ENCODE data around the gene RHBDF1. TPM values are rescaled to one million over a fixed set of nuclear protein-coding genes. Genes with fewer than 3 reads are reported as not detected.

Gene RHBDF1
- polyA plus RNA-seq, 1 donor: 18.3 TPM

DNA sequence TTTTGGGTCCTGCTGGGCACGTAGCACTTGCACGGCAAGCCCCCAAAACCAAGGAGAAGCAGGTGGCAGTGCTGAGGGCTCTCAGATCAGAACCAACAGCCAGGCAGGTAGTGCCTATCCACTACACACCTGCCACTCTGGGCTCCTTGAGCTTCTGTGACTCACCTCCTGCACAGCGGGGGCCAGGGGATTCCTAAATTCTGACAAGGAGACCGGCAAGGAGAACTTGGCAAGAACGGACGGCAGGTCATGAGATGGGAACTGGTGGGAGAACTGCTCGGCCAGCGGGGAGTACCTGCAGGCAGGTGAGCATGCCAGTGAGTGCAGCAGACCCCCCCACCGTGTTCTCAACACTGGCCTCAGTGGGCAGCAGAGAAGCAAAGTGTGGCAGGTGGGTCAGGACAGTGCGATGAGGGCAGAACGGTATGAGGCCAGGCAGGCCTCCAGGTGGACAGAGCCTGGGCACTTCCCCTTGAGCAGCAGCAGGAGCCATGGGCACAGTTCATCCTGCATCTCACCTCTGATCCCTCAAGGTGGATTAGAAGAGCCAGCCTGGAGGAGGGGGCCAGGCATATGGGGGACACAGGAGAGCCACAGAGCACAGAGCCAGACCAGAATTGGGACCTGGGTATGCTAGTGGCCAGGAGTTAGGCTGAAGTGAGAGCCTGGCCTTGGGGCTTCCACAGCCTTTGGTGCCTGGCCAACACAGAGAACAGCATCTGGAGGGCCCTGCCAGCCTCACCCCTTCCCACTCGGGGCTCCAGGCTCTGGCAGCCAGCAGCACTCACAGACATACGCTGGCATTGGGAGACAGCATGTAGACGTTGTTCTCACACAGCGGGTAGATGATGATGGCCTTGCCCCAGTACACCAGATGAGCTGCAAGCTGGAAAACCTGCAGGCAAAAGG is 20.3 kb upstream of the RHBDF1 start:
- Histone ChIP-seq H3K4me1 (ENCODE audit: control insufficient read depth, insufficient read depth, low read length) (no peaks in the 10 kb centered on the region), H3K9me3 (ENCODE audit: control insufficient read depth, low read depth, low read length) (no peaks in the 10 kb centered on the region), H3K36me3 (ENCODE audit: control insufficient read depth, insufficient read depth, low read length) (peaks cover 37% of the 10 kb centered on the region), H3K27me3 (ENCODE audit: control insufficient read depth, insufficient read depth, low read length) (no peaks in the 10 kb centered on the region), H3K27ac (ENCODE audit: low read length) (no peak overlapping the region), H3K4me3 (ENCODE audit: low read length) (no peak overlapping the region)
- no CpG with 5 or more reads among the region's 15 CpGs for WGBS (ENCODE audit: insufficient coverage, low lambda C conversion rate)
- DNase-seq: no peak

DNA sequence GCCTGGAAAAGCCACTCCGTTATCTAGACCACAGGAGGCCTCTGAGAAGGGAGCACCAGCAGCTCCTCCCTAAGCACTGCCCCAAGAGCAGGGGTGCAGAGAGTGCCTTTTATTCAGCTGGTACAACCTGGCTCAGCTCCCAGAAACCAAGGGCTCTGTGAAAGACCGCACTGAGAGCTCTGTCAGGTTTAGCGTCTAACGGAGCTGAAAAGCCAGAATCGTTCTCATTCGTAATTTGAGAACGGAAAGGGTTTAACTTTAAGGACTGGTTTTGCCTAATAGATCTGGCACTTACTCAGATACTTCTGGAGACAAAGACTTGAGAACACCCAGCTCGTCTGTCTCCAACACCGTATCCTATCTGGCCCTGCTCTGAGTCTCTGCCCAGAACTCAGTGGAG is 19.1 kb upstream of the RHBDF1 start:
- H3K9me3 ChIP-seq (ENCODE audit: control insufficient read depth, low read depth, low read length): no peaks in the 10 kb centered on the region
- no CpG with 5 or more reads among the region's 9 CpGs for WGBS (ENCODE audit: insufficient coverage, low lambda C conversion rate)
- no peak overlapping the region for H3K27ac ChIP-seq (ENCODE audit: low read length)
- no peaks in the 10 kb centered on the region for H3K27me3 ChIP-seq (ENCODE audit: control insufficient read depth, insufficient read depth, low read length)
- H3K4me1 ChIP-seq (ENCODE audit: control insufficient read depth, insufficient read depth, low read length): no peaks in the 10 kb centered on the region
- no peak overlapping the region for H3K4me3 ChIP-seq (ENCODE audit: low read length)
- peaks cover 41% of the 10 kb centered on the region for H3K36me3 ChIP-seq (ENCODE audit: control insufficient read depth, insufficient read depth, low read length)
- no peak for DNase-seq

DNA sequence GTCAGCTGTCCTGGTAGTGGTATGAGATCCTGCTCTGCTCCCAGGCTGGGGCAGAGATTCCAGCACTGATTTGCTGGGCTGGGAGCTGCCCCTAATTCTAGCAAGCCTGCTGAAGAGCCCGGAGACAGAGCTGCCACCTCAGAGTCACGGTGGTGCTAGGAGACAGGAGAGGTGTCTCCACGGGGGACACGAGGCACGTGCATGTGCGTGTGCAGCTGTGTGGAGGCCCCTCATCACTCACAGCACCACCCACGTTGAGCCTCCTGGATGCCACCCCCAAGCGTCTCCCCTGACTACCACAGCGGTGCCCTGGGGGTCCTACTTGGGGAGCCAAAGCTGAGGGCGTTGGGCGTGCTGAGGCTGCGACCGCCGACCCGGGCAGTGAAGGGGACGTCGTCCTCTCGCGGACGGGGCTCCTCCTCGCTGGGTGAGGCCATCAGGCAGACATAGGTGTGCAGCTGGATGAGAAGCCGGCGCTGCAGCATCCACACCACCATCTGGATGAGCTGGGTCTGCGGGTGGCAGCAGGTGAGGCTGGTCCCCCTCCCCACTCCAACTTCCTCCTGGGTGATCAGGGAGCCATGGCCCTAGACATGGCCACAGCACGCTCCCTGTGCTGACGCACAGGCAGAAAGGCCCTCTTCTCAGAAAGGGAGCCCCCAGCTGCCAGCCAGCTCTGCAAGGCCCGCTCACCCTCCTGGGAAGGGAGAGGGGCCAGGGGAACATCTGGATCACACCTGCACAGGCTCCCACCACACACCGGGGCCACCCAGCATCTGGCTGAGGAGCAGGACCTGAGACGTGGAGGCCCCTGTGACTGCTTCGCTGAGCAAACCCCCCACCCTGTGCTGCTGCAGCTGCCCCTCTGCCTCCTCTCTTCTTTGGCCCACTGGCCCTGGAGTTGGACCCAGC is 17.2 kb upstream of the RHBDF1 start:
- Histone ChIP-seq H3K4me3 (ENCODE audit: low read length) (no peak overlapping the region), H3K27me3 (ENCODE audit: control insufficient read depth, insufficient read depth, low read length) (no peaks in the 10 kb centered on the region), H3K9me3 (ENCODE audit: control insufficient read depth, low read depth, low read length) (peaks cover 2% of the 10 kb centered on the region), H3K27ac (ENCODE audit: low read length) (no peak overlapping the region), H3K4me1 (ENCODE audit: control insufficient read depth, insufficient read depth, low read length) (no peaks in the 10 kb centered on the region), H3K36me3 (ENCODE audit: control insufficient read depth, insufficient read depth, low read length) (peaks cover 55% of the 10 kb centered on the region)
- DNase-seq: no peak
- no CpG with 5 or more reads among the region's 30 CpGs for WGBS (ENCODE audit: insufficient coverage, low lambda C conversion rate)

DNA sequence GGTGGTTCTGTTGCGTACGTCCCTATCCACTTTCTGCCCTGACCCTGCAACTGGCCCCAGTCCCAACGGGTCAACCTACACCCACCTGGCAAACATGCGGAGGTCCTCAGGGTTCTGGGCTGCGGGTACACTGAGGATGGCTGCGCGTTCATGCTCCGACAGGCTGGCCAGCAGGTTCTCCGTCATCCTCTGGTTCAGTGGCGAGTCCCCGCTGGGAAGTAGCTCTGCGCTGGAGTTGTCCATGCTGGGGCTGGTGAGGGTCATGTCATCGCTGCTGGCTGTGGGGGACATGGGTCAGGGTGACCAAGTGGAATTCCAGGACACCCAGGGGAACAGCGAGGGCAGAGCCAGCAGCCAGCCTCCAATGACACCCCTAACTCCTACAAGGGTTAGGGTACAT is 16.2 kb upstream of the RHBDF1 start:
- WGBS (ENCODE audit: insufficient coverage, low lambda C conversion rate): no CpG with 5 or more reads among the region's 14 CpGs
- no peak for DNase-seq

DNA sequence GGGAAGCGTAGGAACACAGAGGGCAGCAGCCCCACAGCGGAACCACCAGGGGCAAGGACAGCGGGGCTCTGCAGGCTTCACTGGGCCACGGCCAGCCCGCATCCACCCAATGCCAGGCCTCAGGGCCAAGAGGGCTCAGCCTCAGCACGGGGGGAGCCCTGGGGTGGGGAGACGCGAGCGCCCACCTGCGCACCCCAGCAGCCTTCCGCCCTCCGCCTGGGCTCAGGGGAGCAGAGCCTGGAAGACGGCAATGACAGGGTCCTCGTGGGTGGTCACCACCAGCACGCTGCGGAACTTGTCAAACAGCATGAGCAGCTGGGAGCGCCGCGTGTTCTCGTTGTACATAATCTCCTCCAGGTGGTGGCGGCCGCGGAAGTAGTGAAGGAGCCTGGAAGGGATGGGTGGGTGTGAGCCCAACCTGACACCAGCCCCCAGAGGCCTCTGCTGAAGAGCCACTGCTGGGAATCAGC is 14.1 kb upstream of the RHBDF1 start:
- no peaks in the 10 kb centered on the region for H3K27me3 ChIP-seq (ENCODE audit: control insufficient read depth, insufficient read depth, low read length)
- no peak for DNase-seq
- WGBS (ENCODE audit: insufficient coverage, low lambda C conversion rate): no CpG with 5 or more reads among the region's 23 CpGs
- no peaks in the 10 kb centered on the region for H3K4me1 ChIP-seq (ENCODE audit: control insufficient read depth, insufficient read depth, low read length)
- no peak overlapping the region for H3K27ac ChIP-seq (ENCODE audit: low read length)
- no peak overlapping the region for H3K4me3 ChIP-seq (ENCODE audit: low read length)
- peaks cover 2% of the 10 kb centered on the region for H3K9me3 ChIP-seq (ENCODE audit: control insufficient read depth, low read depth, low read length)
- H3K36me3 ChIP-seq (ENCODE audit: control insufficient read depth, insufficient read depth, low read length): peaks cover 60% of the 10 kb centered on the region

More for the DNA sequence above, 16.2 kb upstream of the RHBDF1 start:
- no peaks in the 10 kb centered on the region for H3K4me1 ChIP-seq (ENCODE audit: control insufficient read depth, insufficient read depth, low read length)
- peaks cover 64% of the 10 kb centered on the region for H3K36me3 ChIP-seq (ENCODE audit: control insufficient read depth, insufficient read depth, low read length)
- H3K27me3 ChIP-seq (ENCODE audit: control insufficient read depth, insufficient read depth, low read length): no peaks in the 10 kb centered on the region
- peaks cover 2% of the 10 kb centered on the region for H3K9me3 ChIP-seq (ENCODE audit: control insufficient read depth, low read depth, low read length)
- no peak overlapping the region for H3K27ac ChIP-seq (ENCODE audit: low read length)
- H3K4me3 ChIP-seq (ENCODE audit: low read length): no peak overlapping the region

DNA sequence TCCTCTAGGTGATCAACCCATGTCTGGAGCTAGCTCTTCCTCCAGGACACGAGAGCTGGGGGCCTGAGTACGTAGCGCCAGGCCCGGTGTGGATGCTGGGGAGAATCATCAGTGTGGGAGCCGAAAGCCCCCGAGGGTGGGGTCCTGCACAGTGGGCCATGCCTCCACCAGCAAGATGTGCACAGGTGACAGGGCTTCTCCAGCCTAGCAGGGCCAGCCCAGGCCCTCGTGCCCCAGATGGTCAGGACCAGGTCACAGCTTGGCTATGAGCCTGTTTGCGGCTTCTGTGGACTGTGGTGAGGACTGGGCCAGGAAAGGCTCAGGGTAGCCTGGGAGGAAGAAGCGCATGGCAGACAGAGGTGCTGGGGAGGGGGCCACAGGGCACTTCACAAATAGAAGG is 13.4 kb upstream of the RHBDF1 start:
- Histone ChIP-seq H3K4me1 (ENCODE audit: control insufficient read depth, insufficient read depth, low read length) (no peaks in the 10 kb centered on the region), H3K27me3 (ENCODE audit: control insufficient read depth, insufficient read depth, low read length) (no peaks in the 10 kb centered on the region), H3K4me3 (ENCODE audit: low read length) (no peak overlapping the region), H3K9me3 (ENCODE audit: control insufficient read depth, low read depth, low read length) (peaks cover 2% of the 10 kb centered on the region), H3K36me3 (ENCODE audit: control insufficient read depth, insufficient read depth, low read length) (peaks cover 60% of the 10 kb centered on the region), H3K27ac (ENCODE audit: low read length) (no peak overlapping the region)
- DNase-seq: no peak
- WGBS (ENCODE audit: insufficient coverage, low lambda C conversion rate): no CpG with 5 or more reads among the region's 9 CpGs

DNA sequence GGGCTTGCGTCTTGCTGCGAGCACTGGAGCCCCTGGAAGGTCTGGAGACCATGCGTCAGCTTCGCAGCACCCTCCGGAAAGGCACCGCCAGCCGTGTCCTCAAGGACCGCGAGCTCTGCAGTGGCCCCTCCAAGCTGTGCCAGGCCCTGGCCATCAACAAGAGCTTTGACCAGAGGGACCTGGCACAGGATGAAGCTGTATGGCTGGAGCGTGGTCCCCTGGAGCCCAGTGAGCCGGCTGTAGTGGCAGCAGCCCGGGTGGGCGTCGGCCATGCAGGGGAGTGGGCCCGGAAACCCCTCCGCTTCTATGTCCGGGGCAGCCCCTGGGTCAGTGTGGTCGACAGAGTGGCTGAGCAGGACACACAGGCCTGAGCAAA is 13.0 kb upstream of the RHBDF1 start:
- Histone ChIP-seq H3K4me1 (ENCODE audit: control insufficient read depth, insufficient read depth, low read length) (no peaks in the 10 kb centered on the region), H3K36me3 (ENCODE audit: control insufficient read depth, insufficient read depth, low read length) (peaks cover 61% of the 10 kb centered on the region), H3K9me3 (ENCODE audit: control insufficient read depth, low read depth, low read length) (peaks cover 2% of the 10 kb centered on the region), H3K27me3 (ENCODE audit: control insufficient read depth, insufficient read depth, low read length) (no peaks in the 10 kb centered on the region), H3K4me3 (ENCODE audit: low read length) (no peak overlapping the region), H3K27ac (ENCODE audit: low read length) (no peak overlapping the region)
- no peak for DNase-seq
- no CpG with 5 or more reads among the region's 18 CpGs for WGBS (ENCODE audit: insufficient coverage, low lambda C conversion rate)

DNA sequence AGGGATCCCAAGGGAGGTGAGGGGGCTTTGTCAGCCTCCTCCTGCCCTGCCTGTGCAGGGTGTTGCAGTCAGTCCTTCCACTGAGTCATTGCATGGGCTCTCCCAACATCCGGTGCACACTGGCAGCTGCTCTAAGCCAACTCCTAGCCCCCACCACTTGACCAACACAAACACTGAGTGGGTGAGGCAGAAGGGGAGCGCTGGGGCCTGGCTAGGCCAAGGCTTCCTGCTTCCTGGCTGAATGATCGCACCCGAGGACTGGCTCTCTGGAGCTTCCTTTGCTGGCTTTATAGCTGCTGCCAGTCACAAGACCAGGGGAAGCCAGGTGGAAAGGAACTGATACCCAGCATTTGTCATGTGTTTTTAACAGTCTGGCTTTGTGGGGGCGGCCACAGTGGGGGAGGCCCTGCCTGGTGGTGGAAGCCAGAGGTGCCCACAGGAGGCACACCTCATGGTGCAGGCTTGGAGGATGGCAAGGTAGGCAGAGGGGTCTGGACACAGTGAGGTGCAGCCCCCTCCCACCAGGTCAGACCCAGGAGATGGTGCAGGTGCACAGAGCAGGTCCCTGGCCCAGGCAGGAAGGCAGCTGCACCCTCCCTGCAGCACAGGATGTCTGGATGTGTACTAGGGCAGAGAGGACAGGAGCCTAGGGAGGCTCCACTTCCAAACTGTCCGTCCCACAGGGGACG is 12.4 kb upstream of the RHBDF1 start:
- no peaks in the 10 kb centered on the region for H3K4me1 ChIP-seq (ENCODE audit: control insufficient read depth, insufficient read depth, low read length)
- H3K4me3 ChIP-seq (ENCODE audit: low read length): no peak overlapping the region
- peaks cover 2% of the 10 kb centered on the region for H3K9me3 ChIP-seq (ENCODE audit: control insufficient read depth, low read depth, low read length)
- no peak for DNase-seq
- H3K27me3 ChIP-seq (ENCODE audit: control insufficient read depth, insufficient read depth, low read length): no peaks in the 10 kb centered on the region
- peaks cover 59% of the 10 kb centered on the region for H3K36me3 ChIP-seq (ENCODE audit: control insufficient read depth, insufficient read depth, low read length)
- no peak overlapping the region for H3K27ac ChIP-seq (ENCODE audit: low read length)
- WGBS (ENCODE audit: insufficient coverage, low lambda C conversion rate): no CpG with 5 or more reads among the region's 7 CpGs

DNA sequence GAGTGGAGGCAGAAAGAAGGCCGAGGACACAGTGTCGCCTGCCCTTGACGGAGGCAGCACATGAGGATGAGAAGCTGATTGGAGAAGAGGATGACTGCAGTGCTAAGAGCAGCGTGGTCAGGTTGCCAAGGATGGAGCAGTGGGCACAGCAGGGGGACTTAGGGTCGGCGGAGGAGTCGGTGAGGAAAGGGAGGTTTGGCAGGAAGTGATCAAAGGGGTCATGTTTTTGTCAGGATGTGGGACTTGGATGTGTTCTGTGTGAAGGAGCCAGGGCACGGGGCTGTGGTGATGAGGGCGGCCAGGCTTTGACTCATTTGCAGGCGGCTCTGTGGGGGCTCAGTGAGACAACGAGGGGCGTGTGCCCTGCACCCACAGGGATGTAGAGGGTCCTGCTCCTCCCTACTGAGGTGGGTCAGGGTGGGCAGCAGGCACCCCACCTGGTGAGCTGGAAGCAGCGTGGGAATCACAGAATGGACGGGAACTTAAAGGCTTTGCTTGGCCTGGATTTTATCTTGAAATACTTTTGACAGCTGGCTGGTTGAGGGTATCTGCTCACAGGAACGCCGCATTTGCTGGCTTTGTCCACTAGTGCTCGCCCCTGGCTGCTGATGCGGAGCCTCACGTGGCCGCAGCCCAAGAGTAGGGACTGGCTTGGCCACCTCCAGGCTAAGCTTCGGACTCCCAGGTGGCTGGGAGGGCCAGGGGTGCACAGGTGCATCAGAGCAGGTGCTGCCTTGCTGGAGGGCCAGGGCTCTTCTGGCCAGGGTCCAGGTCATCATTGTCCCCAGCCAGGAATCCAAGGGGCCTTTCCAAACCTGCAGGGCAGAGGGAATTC is 11.6 kb upstream of the RHBDF1 start:
- WGBS (ENCODE audit: insufficient coverage, low lambda C conversion rate): 94% methylated on average over 3 of the region's 21 CpGs
- Histone ChIP-seq H3K4me3 (ENCODE audit: low read length) (no peak overlapping the region), H3K36me3 (ENCODE audit: control insufficient read depth, insufficient read depth, low read length) (peaks cover 56% of the 10 kb centered on the region), H3K27me3 (ENCODE audit: control insufficient read depth, insufficient read depth, low read length) (no peaks in the 10 kb centered on the region), H3K27ac (ENCODE audit: low read length) (no peak overlapping the region), H3K9me3 (ENCODE audit: control insufficient read depth, low read depth, low read length) (peaks cover 2% of the 10 kb centered on the region), H3K4me1 (ENCODE audit: control insufficient read depth, insufficient read depth, low read length) (peaks cover 2% of the 10 kb centered on the region)
- DNase-seq: no peak
